ENCODE measurements around the gene DNAJC27. TPM values are rescaled to one million over a fixed set of nuclear protein-coding genes. Genes with fewer than 3 reads are reported as not detected.

DNAJC27 gene
- polyA plus RNA-seq, 2 of the 4 experiments (the other 2 are of a cell fraction), result 2.6 to 7.8 TPM

DNA sequence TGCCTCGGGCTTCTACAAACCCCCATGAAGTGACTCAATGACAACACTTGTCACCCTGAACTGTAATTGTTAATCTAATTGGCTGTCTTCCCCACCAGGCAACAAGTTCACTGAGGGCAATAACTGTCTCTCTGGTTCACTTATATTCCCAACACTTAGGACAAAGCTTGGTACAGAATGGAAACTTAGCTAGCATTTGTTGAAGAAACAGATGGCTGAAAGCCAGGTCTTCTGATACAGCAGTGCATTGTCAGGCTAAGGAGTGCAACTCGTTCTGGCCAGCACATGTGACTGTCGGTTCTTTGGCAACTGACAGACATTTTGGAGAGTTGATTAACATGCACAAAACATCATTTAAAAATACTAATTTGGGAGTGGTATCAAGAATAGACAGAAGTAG, 14.6 kb upstream of the DNAJC27 start:
- Histone ChIP-seq H3K27ac (no peak overlapping the region), H3K4me3 (no peak overlapping the region), H3K4me2 (no peak overlapping the region), H3K9me3 (no peaks in the 10 kb centered on the region), H3K4me1 (no peaks in the 10 kb centered on the region)
- TF ChIP-seq NR3C1 (IDR thresholded peaks at IDR 0.05) (no peak), POLR2AphosphoS2 (conservative IDR thresholded peaks at IDR 0.05; ENCODE audit: low read length) (no peak), TP53 (CRISPR knock-in tag; IDR thresholded peaks at IDR 0.05) (no peak), TFCP2L1 (CRISPR knock-in tag; IDR thresholded peaks at IDR 0.05) (no peak), EP300 (IDR thresholded peaks at IDR 0.05) (no peak), EHF (CRISPR knock-in tag; IDR thresholded peaks at IDR 0.05) (no peak), JUN (IDR thresholded peaks at IDR 0.05) (no peak), BHLHE40 (IDR thresholded peaks at IDR 0.05; ENCODE audit: low read depth, low read length) (no peak), PHF8 (IDR thresholded peaks at IDR 0.05; ENCODE audit: borderline replicate concordance, low read depth) (no peak)
- TF ChIP-seq, protein P1, sequence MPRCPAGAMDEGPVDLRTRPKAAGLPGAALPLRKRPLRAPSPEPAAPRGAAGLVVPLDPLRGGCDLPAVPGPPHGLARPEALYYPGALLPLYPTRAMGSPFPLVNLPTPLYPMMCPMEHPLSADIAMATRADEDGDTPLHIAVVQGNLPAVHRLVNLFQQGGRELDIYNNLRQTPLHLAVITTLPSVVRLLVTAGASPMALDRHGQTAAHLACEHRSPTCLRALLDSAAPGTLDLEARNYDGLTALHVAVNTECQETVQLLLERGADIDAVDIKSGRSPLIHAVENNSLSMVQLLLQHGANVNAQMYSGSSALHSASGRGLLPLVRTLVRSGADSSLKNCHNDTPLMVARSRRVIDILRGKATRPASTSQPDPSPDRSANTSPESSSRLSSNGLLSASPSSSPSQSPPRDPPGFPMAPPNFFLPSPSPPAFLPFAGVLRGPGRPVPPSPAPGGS (IDR thresholded peaks at IDR 0.05), result no peak
- TF ChIP-seq, protein P2, sequence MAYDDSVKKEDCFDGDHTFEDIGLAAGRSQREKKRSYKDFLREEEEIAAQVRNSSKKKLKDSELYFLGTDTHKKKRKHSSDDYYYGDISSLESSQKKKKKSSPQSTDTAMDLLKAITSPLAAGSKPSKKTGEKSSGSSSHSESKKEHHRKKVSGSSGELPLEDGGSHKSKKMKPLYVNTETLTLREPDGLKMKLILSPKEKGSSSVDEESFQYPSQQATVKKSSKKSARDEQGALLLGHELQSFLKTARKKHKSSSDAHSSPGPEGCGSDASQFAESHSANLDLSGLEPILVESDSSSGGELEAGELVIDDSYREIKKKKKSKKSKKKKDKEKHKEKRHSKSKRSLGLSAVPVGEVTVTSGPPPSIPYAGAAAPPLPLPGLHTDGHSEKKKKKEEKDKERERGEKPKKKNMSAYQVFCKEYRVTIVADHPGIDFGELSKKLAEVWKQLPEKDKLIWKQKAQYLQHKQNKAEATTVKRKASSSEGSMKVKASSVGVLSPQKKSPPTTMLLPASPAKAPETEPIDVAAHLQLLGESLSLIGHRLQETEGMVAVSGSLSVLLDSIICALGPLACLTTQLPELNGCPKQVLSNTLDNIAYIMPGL (CRISPR knock-in tag; IDR thresholded peaks at IDR 0.05; ENCODE audit: borderline replicate concordance), result no peak
- no peak for ATAC-seq
- POLR2A ChIA-PET, result interaction anchor here (1.2 kb wide), 1 partner anchor 10 kb away, joined by 5 read pairs; no protein-coding TSS in a partner anchor
- no peak for FAIRE-seq
- CTCF ChIA-PET, result interaction anchor here (1.6 to 5.1 kb wide), 3 partner anchors 9 to 143 kb away, joined by 3 to 35 read pairs (median 18); no protein-coding TSS in a partner anchor
- 34% methylated on average over 3 of the region's 3 CpGs for WGBS (ENCODE audit: missing lambda C conversion rate)
- DNase-seq (ENCODE audit: low read depth in 1 of 2, low spot score in 1 of 2), result no peak

DNA sequence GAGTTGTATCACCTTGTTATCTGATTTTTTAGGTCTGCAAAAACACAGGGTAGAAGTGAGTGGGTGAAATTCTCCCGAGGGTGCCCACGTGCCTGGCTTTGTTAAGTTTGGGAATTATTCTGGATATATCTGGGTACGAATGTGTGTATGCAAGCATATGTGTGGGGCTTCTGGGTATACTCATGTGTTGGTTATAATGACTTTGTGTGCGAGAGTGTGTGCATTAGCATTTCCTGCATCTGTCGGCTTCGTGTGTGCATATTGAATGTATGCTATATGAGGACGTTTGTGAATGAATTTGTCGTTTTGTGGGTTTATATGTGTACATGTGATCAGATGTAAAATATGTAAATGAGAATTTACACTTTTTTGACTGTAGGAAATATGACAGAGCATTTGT, 13.8 kb upstream of the DNAJC27 start:
- no peak overlapping the region for H3K27ac ChIP-seq
- FAIRE-seq (no peak), ATAC-seq (no peak), DNase-seq (ENCODE audit: low read depth in 1 of 2, low spot score in 1 of 2) (no peak)
- no peak overlapping the region for H3K4me3 ChIP-seq
- H3K4me2 ChIP-seq, result no peak overlapping the region
- ChIA-PET POLR2A (interaction anchor here (1.2 kb wide), 1 partner anchor 11 kb away, joined by 5 read pairs; no protein-coding TSS in a partner anchor), CTCF (interaction anchor here (0.6 to 5.1 kb wide), 7 partner anchors 10 to 576 kb away, joined by 3 to 35 read pairs (median 4); no protein-coding TSS in a partner anchor)
- no peaks in the 10 kb centered on the region for H3K4me1 ChIP-seq
- TF ChIP-seq EHMT2 (IDR thresholded peaks at IDR 0.05; ENCODE audit: low read depth) (no peak), JUN (IDR thresholded peaks at IDR 0.05) (no peak), KDM1A (IDR thresholded peaks at IDR 0.05; ENCODE audit: low read depth) (no peak), HEYL (CRISPR knock-in tag; IDR thresholded peaks at IDR 0.05) (no peak), SREBF2 (IDR thresholded peaks at IDR 0.05) (no peak)
- TF ChIP-seq, protein P3, sequence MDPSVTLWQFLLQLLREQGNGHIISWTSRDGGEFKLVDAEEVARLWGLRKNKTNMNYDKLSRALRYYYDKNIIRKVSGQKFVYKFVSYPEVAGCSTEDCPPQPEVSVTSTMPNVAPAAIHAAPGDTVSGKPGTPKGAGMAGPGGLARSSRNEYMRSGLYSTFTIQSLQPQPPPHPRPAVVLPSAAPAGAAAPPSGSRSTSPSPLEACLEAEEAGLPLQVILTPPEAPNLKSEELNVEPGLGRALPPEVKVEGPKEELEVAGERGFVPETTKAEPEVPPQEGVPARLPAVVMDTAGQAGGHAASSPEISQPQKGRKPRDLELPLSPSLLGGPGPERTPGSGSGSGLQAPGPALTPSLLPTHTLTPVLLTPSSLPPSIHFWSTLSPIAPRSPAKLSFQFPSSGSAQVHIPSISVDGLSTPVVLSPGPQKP (IDR thresholded peaks at IDR 0.05; ENCODE audit: low read depth, low read length), result no peak
- TF ChIP-seq, protein P2 (CRISPR knock-in tag; IDR thresholded peaks at IDR 0.05; ENCODE audit: borderline replicate concordance), result no peak
- H3K9me3 ChIP-seq, result no peaks in the 10 kb centered on the region
- WGBS (ENCODE audit: missing lambda C conversion rate), result 82% methylated on average over 8 of the region's 8 CpGs

DNA sequence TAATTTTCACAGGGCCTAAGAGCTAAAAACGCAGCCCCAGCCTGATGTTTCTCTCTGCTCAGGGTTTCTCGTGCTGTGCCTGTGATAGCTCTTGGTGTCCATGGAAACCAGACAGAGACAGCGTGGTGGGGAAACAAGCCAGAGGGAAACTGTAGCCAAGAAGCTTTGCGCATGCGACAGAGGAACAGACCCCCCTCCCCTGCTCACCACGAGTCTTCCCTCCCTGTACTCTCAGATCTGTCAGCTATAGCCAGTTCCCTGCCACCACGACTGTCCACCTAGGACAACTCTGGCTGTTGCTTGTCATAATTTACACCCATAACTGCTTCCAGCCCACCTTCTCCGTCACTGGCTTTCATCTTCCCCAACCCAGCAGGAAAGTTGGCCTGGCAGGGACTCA, 13.2 kb upstream of the DNAJC27 start:
- 69% methylated on average over 8 of the region's 8 CpGs for WGBS (ENCODE audit: missing lambda C conversion rate)
- TF ChIP-seq ZNF302 (CRISPR knock-in tag; IDR thresholded peaks at IDR 0.05), result no peak
- TF ChIP-seq RARB (CRISPR knock-in tag; IDR thresholded peaks at IDR 0.05), result no peak
- TF ChIP-seq, protein P1 (IDR thresholded peaks at IDR 0.05), result no peak
- no peak for TF ChIP-seq HDAC2 (IDR thresholded peaks at IDR 0.05)
- no peak for TF ChIP-seq ESRRA (IDR thresholded peaks at IDR 0.05; ENCODE audit: borderline replicate concordance, low read length)
- TF ChIP-seq FOXS1 (CRISPR knock-in tag; IDR thresholded peaks at IDR 0.05), result no peak
- TF ChIP-seq EHMT2 (IDR thresholded peaks at IDR 0.05; ENCODE audit: low read depth), result no peak
- no peak for TF ChIP-seq CBX8 (IDR thresholded peaks at IDR 0.05)
- no peak for TF ChIP-seq ZFP36 (IDR thresholded peaks at IDR 0.05; ENCODE audit: borderline replicate concordance, partially characterized antibody)
- TF ChIP-seq TP53 (CRISPR knock-in tag; IDR thresholded peaks at IDR 0.05), result no peak
- POLR2A ChIA-PET, result no interaction called here

More for the DNA sequence above, 13.2 kb upstream of the DNAJC27 start:
- no peak for FAIRE-seq
- Histone ChIP-seq H3K4me2 (no peak overlapping the region), H3K4me3 (no peak overlapping the region), H3K27ac (no peak overlapping the region), H3K4me1 (no peaks in the 10 kb centered on the region), H3K9me3 (no peaks in the 10 kb centered on the region)
- DNase-seq (ENCODE audit: low read depth in 1 of 2, low spot score in 1 of 2), result no peak
- CTCF ChIA-PET, result interaction anchor here (1.4 to 5.1 kb wide), 6 partner anchors 9 to 575 kb away, joined by 3 to 35 read pairs (median 4); no protein-coding TSS in a partner anchor
- ATAC-seq, result no peak; a peak in 1 of 6 replicates

All from A549 (cell line).